ENCODE results near the gene PRRX2. TPM values are rescaled to one million over a fixed set of nuclear protein-coding genes. Genes with fewer than 3 reads are reported as not detected.

Gene PRRX2
- polyA plus RNA-seq, 1 donor (not counting 4 experiments of a cell fraction or from before 2014, with no cell fraction given): not detected

DNA sequence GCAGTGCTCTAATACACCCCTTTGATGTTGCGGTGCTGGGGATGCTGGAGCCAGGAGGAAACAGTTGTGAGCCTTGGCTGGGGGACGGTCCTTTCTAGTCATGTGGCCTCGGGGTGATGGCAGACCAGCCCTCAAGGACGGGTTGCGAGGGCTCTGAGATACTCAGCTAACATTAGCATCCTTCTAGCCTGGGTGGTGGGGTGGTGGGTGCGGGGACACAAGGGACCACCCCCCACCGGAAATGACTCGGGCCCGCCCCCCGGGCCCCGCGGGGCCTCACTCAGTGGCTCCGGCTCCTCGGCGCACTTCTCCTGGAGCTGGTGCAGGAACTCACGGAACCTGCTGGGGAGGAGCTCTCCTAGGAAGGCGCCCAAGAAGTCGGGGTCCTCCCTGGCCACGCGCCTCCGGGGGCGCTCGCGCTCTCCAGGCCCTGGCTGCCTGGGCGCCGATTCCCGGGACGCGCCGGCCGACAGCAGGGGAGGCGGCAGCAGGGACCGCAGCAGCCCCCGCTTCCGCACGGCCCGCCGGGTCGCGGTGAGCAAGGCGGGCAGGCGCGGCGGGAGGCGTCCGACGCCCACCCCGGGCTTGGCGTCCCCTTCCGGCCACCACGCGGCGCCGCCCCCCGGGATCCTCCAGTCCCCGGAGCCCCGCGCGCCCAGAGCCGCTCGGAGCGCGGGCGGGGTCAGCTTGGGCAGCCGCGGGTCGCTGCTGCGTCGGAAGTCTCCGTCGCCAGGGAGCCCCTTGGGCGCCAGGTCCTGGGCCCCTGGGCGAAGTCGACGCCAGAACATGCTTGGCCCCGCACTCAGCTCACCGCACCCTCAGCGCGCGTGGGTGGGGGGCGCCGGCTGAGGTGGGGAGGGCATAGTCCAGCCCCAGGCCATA lies 45.4 kb upstream of the PRRX2 start:
- H3K79me2 ChIP-seq (ENCODE audit: control insufficient read depth, insufficient read depth, low read length): no peaks in the 10 kb centered on the region
- FAIRE-seq (no peak), DNase-seq (ENCODE audit: low read depth, low spot score) (no peak)
- H3K9ac ChIP-seq (ENCODE audit: control insufficient read depth, extremely low read depth, insufficient read depth, low read length): peak overlapping the region; percentile 28
- no peaks in the 10 kb centered on the region for H4K20me1 ChIP-seq (ENCODE audit: control insufficient read depth, extremely low read depth, insufficient read depth, low read length)
- H3K27ac ChIP-seq (ENCODE audit: control insufficient read depth, insufficient read depth, low read length): no peak overlapping the region
- peaks cover 15% of the 10 kb centered on the region for H3K4me1 ChIP-seq (ENCODE audit: control insufficient read depth, extremely low read depth, insufficient read depth, low read length)
- H3K4me3 ChIP-seq (ENCODE audit: control insufficient read depth in 2 of 3, extremely low read depth in 1 of 3, insufficient read depth in 2 of 3, low read depth in 1 of 3, low read length in 3 of 3): peak overlapping the region; percentile 25 to 54 (median 44)
- peak overlapping the region; percentile 56 for H2AFZ ChIP-seq (ENCODE audit: control insufficient read depth, low read length)
- dilution Hi-C loops (cut with MboI; ENCODE audit: extremely low pct_ligation_motif_present, low sequenced_read_pairs): loop anchor here (25.0 kb wide), 1 partner anchor 458 kb away; no protein-coding TSS in a partner anchor
- TF ChIP-seq, protein P1, sequence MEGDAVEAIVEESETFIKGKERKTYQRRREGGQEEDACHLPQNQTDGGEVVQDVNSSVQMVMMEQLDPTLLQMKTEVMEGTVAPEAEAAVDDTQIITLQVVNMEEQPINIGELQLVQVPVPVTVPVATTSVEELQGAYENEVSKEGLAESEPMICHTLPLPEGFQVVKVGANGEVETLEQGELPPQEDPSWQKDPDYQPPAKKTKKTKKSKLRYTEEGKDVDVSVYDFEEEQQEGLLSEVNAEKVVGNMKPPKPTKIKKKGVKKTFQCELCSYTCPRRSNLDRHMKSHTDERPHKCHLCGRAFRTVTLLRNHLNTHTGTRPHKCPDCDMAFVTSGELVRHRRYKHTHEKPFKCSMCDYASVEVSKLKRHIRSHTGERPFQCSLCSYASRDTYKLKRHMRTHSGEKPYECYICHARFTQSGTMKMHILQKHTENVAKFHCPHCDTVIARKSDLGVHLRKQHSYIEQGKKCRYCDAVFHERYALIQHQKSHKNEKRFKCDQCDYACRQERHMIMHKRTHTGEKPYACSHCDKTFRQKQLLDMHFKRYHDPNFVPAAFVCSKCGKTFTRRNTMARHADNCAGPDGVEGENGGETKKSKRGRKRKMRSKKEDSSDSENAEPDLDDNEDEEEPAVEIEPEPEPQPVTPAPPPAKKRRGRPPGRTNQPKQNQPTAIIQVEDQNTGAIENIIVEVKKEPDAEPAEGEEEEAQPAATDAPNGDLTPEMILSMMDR (optimal IDR thresholded peaks at IDR 0.05 in 1 of 3, IDR thresholded peaks at IDR 0.05 in 1 of 3, conservative IDR thresholded peaks at IDR 0.05 in 1 of 3; ENCODE audit: extremely low read depth in 1 of 3, insufficient read depth in 2 of 3, low read length in 3 of 3): peak in 2 of 3 experiments; percentile 28 to 41
- no peak for TF ChIP-seq EZH2 (IDR thresholded peaks at IDR 0.05; ENCODE audit: low read length)
- H3K9me3 ChIP-seq (ENCODE audit: control insufficient read depth, low read depth, low read length): no peaks in the 10 kb centered on the region
- H3K27me3 ChIP-seq (ENCODE audit: control insufficient read depth, extremely low read depth, insufficient read depth, low read length): peaks cover 3% of the 10 kb centered on the region
- H3K9me1 ChIP-seq (ENCODE audit: control insufficient read depth, extremely low read depth, insufficient read depth, low read length): no peaks in the 10 kb centered on the region
- H3K4me2 ChIP-seq (ENCODE audit: control insufficient read depth, extremely low read depth, insufficient read depth, low read depth, low read length): peak overlapping the region; percentile 71
- H3K36me3 ChIP-seq (ENCODE audit: control insufficient read depth in 2 of 2, extremely low read depth in 1 of 2, insufficient read depth in 2 of 2, low read length in 2 of 2): no peaks in the 10 kb centered on the region

DNA sequence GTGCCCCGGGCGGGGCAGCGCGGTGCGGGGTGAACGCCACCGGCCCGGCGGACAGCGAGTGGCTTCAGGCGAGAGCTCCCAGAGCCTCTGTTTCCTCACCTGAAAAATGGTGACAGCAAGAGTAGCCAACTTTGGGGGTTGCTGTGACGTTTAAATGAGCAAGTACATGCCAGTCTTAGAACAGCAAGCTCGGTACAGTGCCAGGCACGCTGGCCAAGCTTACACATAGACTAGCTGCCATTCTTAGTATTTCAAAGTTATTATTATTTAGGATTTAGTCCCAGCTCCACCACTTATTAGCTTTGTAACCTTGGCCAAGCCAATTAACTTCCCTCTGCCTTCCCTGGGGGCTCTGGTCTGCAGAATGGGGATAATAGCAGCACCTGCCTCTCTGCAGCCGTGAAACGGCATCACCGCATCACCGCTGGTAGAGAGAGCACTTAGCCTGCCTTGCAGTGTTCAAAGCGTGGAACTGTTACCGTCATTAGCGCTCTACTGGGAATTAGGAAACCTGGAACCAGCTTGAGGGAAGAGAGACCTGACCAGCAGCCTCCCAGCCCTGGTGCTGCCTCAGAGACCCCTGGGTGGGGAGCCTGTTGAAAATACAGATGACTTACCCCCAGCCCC lies 44.7 kb upstream of the PRRX2 start, which contains the start of gene C9orf50:
Gene C9orf50 (minus strand): TSS at position 433 of the 627 bp plus-strand sequence. CDS start 527 bp downstream, outside the sequence.
- Histone ChIP-seq H3K27ac (ENCODE audit: control insufficient read depth, insufficient read depth, low read length) (no peak within 1 kb of the TSS), H3K9me1 (ENCODE audit: control insufficient read depth, extremely low read depth, insufficient read depth, low read length) (no peaks in the 10 kb centered on the region), H3K9me3 (ENCODE audit: control insufficient read depth, low read depth, low read length) (no peaks in the 10 kb centered on the region), H4K20me1 (ENCODE audit: control insufficient read depth, extremely low read depth, insufficient read depth, low read length) (no peaks in the 10 kb centered on the region), H3K9ac (ENCODE audit: control insufficient read depth, extremely low read depth, insufficient read depth, low read length) (peak within 1 kb of the TSS; percentile 28), H3K4me1 (ENCODE audit: control insufficient read depth, extremely low read depth, insufficient read depth, low read length) (peaks cover 21% of the 10 kb centered on the region), H3K79me2 (ENCODE audit: control insufficient read depth, insufficient read depth, low read length) (no peaks in the 10 kb centered on the region), H3K4me3 (ENCODE audit: control insufficient read depth in 2 of 3, extremely low read depth in 1 of 3, insufficient read depth in 2 of 3, low read depth in 1 of 3, low read length in 3 of 3) (peak within 1 kb of the TSS; percentile 25 to 54 (median 44)), H2AFZ (ENCODE audit: control insufficient read depth, low read length) (peak within 1 kb of the TSS; percentile 56), H3K27me3 (ENCODE audit: control insufficient read depth, extremely low read depth, insufficient read depth, low read length) (peaks cover 3% of the 10 kb centered on the region), H3K4me2 (ENCODE audit: control insufficient read depth, extremely low read depth, insufficient read depth, low read depth, low read length) (peak within 1 kb of the TSS; percentile 71), H3K36me3 (ENCODE audit: control insufficient read depth in 2 of 2, extremely low read depth in 1 of 2, insufficient read depth in 2 of 2, low read length in 2 of 2) (no peaks in the 10 kb centered on the region)
- FAIRE-seq (no peak), DNase-seq (ENCODE audit: low read depth, low spot score) (no peak)
- dilution Hi-C loops (cut with MboI; ENCODE audit: extremely low pct_ligation_motif_present, low sequenced_read_pairs): loop anchor here (25.0 kb wide), 1 partner anchor 458 kb away; no protein-coding TSS in a partner anchor
- no peak for TF ChIP-seq EZH2 (IDR thresholded peaks at IDR 0.05; ENCODE audit: low read length)
- TF ChIP-seq, protein P1 (optimal IDR thresholded peaks at IDR 0.05 in 1 of 3, IDR thresholded peaks at IDR 0.05 in 1 of 3, conservative IDR thresholded peaks at IDR 0.05 in 1 of 3; ENCODE audit: extremely low read depth in 1 of 3, insufficient read depth in 2 of 3, low read length in 3 of 3): no peak
